ENCODE data around the gene KMT2D.

DNA sequence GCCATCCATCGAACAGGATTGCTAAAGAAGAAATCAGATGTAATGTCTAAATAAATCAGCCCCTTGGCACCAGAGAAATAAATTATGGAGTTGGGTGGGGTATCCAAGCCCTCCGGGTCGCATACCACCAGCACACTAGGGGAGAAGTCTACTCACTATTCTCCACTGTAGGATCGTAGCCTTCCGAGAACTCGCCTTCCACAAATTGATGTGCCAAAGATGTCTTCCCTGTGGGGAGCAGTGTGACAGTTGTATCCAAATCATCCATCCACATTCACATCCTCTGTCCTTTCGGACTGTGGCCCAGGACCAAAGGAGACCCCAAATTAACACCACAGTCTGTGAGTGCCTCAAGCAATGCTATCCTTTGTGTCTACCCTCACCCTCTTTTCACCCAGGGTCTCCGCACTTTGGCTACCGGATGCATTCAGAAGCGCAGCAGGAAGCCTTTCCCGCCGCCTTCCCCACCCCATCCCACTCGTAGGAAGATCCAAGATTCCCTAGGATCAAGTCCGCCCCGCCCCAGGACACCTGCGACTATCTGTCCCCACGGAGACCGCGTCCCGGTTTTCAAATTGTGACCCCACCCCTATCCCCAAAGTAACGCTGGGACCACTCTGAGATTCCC is 8.4 kb upstream of the KMT2D start:
- TF ChIP-seq BHLHE40 (IDR thresholded peaks at IDR 0.05; ENCODE audit: borderline replicate concordance): no peak
- no peak for TF ChIP-seq L3MBTL2 (conservative IDR thresholded peaks at IDR 0.05)
- TF ChIP-seq TARDBP (IDR thresholded peaks at IDR 0.05): no peak
- TF ChIP-seq ZNF384 (IDR thresholded peaks at IDR 0.05): no peak
- TF ChIP-seq, protein P1, sequence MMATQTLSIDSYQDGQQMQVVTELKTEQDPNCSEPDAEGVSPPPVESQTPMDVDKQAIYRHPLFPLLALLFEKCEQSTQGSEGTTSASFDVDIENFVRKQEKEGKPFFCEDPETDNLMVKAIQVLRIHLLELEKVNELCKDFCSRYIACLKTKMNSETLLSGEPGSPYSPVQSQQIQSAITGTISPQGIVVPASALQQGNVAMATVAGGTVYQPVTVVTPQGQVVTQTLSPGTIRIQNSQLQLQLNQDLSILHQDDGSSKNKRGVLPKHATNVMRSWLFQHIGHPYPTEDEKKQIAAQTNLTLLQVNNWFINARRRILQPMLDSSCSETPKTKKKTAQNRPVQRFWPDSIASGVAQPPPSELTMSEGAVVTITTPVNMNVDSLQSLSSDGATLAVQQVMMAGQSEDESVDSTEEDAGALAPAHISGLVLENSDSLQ (IDR thresholded peaks at IDR 0.05): no peak
- no peak for TF ChIP-seq ARNT (IDR thresholded peaks at IDR 0.05)
- TF ChIP-seq CTBP1 (IDR thresholded peaks at IDR 0.05; ENCODE audit: borderline replicate concordance): no peak
- no peak for TF ChIP-seq FOXA1 (IDR thresholded peaks at IDR 0.05)
- no peak for TF ChIP-seq SUZ12 (IDR thresholded peaks at IDR 0.05)
- TF ChIP-seq ELF4 (IDR thresholded peaks at IDR 0.05): no peak
- TF ChIP-seq SP1 (IDR thresholded peaks at IDR 0.05): no peak
- no peak for TF ChIP-seq FOXK2 (IDR thresholded peaks at IDR 0.05)
- TF ChIP-seq HDGF (IDR thresholded peaks at IDR 0.05; ENCODE audit: borderline replicate concordance): no peak
- no peak for TF ChIP-seq LEF1 (IDR thresholded peaks at IDR 0.05; ENCODE audit: borderline replicate concordance)

Data from HEK293T (cell line).